Measurements from ENCODE around the gene GATAD2A.
"Not testable (repeated sequence)": the region's sequence is repeated elsewhere in the genome, so short reads cannot be mapped to it uniquely, and the experiment has no call there.

The GATAD2A gene

DNA sequence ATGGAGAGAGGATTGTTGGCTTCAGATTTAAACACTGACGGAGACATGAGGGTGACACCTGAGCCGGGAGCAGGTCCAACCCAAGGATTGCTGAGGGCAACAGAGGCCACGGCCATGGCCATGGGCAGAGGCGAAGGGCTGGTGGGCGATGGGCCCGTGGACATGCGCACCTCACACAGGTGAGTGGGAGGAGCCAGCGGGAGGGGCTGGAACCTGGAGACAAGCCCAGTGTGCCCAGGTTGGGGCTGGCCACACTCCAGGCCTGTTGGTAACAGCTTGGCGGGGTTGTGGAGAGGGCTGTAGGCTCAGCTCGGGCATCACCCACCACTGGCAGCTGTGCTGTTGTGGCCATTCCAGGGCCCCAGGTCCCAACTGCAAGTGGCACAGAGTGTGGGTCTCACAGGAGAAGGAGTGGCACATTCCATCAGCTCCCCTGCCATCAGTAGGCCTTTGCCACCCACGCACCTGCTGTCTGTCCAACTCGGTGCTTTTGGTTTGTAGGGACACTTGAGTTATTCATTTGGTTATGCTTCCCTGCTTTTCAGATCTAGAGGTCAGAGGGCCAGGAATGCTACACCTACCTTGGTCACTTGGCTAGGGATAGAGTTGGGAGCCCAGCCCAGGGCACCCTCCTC lies 60.1 kb downstream of the GATAD2A start:
- DNase-seq (ENCODE audit: low read depth in 2 of 2), result no peak

DNA sequence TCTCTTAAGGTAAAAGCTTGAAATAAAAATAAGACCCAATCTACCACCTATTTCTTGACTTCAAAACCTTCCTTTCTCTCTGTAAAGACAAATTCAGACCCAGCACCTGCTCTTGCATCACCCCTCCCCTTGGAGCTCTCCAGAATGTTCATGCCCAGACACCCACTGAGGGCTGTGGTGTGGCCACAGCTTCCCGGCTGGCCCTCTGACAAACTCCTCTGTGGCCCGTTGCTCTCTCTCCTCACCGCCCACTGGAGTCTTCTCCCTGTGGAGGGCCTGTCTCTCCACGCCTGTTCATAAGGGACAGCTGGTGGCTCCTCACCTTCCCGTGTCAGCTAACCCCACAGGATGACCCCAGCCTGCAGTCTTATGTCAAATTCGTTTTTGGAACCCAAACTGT lies 60.7 kb downstream of the GATAD2A start:
- no peak for DNase-seq (ENCODE audit: low read depth in 2 of 2)

DNA sequence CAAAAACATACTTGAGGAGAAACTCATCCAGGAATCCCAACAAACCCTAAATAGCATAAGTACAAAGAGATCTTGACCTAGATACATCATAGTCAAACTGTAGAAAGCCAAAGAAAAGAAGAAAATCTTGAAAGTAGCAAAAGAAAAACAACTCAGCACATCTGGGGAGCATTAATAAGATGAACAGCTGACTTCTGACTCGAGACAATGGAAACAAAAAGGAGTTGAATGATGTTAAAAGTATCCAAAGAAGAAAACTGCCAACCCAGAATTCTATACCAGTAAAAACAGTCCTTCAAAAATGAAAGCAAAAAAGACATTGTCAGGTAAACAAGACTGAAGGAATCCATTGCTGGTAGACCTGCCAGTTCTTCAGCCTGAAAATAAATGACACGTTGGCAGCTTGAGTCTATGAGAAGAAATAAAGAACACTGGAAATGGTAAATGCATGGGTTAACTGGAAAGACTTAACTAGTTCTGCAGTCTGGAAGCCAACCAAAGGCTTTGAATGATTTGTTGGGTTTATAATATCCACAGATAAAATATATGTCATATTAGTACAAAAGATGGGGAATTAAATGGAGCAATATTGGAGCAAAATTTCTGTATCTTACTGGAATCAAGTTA lies 63.1 kb downstream of the GATAD2A start:
- DNase-seq (ENCODE audit: low read depth in 2 of 2), result no peak

DNA sequence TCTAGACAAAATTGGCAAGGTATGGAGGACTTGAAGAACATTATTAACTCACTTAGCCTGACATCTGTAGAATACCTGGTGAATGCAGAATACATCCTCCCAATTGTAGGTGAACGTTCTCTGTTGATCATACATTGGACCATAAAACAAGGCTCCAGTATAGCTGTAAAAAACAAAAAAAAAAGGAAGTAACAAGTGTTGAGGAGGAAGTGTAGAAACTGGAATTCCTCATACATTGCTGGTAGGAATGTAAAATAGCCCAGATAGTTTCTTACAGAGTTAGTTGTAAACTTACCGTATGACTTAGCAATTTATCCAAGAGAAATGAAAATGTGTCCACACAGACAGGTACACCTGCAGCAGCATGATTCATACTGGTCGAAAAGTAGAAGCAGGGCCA lies 65.1 kb downstream of the GATAD2A start:
- no peak for DNase-seq (ENCODE audit: low read depth in 2 of 2)

DNA sequence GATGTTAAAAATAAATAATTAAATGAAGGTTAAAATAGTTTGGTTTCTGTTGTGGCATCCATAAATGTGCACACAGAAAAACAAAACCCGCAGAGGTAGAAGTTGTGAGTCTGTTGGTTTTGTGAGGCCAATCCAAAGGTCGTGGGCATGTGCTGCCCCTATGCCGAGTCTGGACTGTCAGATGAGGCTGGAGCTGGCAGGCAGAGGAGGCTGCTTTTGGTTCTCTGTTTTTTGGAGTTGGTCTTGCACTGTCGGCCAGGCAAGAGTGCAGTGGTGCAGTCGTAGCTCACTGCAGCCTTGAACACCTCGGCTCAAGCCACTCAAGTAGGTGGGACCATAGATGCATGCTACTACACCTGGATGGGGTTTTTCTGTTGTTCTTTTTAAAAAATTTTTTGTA lies 66.2 kb downstream of the GATAD2A start:
- DNase-seq (ENCODE audit: low read depth in 2 of 2), result no peak

DNA sequence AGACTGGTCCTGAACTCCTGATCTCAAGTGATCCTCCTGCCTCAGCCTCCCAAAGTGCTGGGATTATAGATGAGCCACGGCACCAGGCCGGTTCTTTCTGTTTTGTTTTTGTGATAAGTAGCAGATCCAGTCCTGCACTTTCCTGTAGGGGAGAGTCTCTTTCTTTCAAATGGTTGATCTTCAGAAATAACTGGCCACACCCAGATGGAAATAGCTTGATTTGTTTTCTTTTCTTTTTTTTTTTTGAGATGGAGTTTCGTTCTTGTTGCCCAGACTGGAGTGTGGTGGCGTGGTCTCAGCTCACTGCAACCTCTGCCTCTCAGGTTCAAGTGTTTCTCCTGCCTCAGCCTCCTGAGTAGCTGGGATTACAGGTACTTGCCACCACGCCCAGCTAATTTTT lies 66.6 kb downstream of the GATAD2A start:
- DNase-seq (ENCODE audit: low read depth in 2 of 2), result not testable (repeated sequence)

DNA sequence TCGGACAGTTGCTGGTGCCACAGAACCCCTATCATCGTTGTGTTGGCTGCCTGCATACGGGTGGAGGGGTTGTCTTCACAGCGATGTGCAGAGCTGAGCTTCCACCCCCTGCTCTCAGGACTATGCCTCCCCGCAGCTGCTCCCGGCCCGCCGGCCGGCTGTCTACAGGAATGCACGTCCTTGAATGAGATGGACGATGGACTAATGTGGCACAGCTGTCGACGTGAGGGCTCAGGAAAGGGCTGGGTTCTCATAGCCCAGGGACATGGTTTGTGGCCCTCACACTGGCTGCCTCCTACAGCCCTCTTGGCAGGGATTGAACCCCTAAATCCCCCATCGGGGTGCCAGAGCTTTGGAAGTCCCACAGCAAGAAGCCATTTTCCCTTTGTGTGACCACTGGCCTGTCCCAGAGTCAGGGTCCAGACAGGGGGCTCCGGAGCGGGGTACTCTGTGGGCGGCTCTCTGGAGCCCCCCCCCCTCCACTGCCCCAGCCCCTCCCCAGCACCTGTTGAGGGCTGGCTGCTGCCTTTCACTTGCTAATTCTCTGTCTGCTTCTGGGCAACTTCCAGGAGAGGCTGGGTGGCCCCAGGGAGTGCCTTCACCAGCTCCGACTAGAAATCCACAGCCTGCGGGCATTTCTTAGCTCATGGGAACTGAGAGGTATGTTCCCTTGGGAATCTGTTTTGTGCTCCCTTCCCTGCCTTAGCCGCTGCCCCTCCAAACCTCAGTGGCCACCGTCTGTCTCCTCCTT lies 69.7 kb downstream of the GATAD2A start:
- no peak for DNase-seq (ENCODE audit: low read depth in 2 of 2)

DNA sequence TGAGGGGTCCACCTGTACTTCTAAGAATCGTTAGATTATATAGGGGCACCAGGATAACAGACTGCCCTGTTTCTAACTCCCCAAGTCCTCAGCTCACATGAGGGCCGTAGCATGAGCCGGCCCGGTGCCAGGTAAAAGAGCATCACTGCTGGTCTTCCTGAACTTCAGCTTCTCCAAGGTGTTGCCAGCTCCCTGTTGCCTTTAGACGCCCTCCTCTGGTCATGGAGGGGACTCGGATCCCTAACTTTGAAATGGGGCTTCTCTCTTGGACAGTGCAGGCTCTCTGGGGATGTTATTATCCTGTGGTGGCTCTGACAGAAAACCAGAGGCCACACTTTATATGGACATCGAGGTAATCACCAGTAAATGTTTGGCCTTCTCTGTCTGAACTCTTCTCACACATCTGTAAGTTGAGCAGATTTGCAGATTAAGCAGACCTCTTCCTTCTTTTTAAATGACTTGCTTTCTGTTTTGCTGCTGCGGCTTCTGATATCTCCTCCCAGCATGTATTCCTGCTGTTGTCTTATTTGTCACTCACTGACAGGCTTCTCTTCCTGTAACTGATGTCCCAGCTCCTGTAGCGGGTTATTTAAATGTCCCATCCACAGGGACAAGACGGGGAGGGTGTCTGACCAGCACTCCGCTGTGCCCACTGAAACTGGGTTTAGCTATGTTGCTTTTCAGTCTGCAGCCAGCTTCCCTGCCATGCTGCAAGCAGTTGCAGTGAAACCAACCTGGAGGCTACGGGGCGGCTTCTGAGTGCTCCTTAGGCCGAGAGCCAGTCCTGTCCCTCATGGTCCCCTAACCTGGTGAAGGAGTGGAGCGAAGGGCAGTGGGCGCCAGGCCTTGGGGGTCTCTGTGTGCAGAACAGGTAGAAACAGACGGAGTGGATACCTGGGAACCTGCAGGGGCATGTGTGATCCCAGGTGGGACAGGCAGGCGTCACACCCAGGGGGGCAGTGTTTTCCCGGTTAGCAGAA lies 70.7 kb downstream of the GATAD2A start:
- DNase-seq (ENCODE audit: low read depth in 2 of 2), result no peak

DNA sequence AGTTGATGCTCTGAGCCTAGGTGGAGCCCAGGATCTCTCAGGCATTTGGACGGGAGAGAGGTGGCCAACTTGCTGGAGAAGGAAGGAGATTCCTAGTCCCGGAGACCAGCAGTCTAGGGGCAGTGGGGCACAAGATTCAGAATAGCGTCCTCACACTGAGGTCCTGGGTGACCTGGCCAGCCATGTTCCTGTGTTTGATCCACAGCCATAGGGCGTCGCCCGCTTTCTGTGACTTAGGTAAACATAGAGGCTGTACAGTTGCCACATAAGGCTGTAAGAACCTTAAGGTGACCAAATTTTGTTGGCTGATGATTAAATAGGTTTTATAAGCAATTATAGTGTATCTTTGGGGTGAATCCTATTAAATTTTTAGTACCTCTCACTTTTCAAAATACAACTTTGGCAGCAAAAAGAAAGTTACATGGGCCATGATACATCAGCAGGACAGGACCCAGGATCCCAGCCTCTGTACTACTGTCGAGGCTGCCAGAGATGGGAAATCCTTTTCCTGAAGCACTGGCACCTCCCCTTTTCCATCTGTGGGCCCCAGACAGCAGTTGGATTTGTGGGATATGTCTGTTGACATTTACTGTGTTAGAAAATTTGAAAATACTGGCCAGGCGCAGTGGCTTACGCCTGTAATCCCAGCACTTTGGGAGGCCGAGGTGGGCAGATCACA lies 72.4 kb downstream of the GATAD2A start:
- DNase-seq (ENCODE audit: low read depth in 2 of 2), result no peak

DNA sequence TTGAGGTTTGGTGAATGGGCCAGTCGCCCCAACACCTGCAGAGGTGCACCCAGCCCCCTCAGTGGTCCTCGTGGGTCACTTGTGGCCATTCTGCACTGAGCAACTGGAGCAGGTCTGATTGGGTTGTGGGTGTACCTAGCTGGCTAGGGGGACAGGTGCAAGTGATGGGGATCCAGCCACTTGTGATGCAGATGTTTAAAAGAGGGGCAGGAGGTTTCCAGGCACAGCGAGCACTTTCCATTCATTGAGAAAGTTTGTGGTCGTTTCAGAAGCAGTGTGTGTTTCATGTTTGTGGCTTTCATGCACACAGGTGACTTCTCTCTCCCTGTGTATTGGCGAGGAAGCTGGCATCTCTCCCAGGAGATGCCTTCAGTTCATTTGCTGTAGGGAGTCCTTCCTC lies 75.2 kb downstream of the GATAD2A start:
- DNase-seq (ENCODE audit: low read depth in 2 of 2), result no peak

DNA sequence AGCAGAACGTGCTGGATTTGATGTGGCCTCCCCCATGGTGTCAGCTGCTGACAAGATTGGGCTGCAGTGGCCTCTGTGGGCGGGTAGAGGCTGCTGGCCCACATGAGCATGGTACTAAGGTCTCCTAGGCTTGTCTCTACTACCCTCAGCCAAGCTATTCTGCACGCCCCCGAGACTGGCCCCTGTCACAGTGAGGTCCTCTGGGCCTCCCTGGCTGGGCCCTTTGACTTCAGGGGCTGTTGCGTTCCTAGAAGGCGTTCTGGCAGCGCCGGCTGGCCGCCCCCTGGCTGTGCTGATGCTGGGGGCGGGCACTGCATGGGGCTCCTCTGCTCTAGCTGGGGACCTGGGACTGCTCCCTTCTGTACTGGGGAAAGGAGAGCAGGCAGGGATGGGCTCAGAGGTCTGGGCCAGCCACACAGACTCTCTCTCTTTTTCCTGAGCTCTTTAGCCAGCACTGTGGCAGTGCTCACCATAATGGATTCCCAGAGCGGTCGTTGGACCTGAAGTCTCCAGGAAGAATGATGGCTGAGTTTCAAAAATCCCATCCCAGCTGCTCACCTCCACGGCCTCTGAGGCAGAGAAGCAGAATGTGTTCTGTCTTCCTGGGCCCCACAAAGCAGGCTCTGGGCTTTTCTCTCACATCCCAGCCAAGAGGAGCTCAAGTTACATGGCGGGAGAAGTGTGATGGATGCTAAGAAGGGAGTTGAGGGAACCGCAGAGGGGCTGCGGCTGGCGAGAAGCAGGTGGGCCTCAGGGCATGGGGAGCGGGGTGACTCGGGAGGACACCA lies 77.5 kb downstream of the GATAD2A start:
- no peak for DNase-seq (ENCODE audit: low read depth in 2 of 2)

DNA sequence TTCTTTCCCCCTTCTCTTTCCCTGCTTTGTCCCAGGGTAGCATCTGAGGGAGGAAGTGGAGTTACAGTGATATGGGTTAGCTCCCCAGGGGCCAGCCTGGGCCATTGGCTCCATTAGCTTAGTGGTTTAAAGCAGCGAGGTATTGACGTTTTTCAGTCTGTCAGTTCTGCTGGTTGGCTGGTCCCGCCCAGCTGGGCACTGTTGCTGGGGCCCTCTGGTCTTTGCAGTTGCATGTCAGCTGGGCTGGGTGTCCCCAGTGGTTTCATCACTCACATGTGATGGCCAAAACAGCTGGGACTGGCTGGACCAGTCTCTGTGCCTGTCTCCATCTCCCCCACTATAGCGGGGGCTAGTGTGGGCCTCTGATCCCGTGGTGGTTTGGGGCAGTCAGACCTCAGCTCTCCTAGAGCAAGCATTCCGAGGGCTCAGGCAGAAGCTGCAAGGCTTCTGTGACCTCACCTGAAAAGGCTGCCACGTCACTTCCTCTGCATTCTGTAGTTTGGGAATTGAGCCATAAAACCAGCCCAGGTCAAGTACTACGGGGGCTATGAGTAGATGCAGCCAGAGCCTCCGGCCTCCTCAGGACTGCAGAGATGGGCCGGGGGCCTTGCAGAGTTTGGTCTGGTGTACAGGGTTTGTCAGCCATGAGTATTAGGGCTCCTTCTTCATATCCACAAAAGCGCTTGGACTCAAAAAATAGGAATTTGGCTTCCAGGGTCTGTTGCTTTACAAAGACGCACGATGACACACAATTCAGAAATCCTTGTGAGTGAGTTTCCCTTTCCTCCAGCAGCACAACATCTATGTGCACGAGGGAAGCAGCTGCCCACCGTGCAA lies 79.9 kb downstream of the GATAD2A start:
- DNase-seq (ENCODE audit: low read depth in 2 of 2), result no peak

DNA sequence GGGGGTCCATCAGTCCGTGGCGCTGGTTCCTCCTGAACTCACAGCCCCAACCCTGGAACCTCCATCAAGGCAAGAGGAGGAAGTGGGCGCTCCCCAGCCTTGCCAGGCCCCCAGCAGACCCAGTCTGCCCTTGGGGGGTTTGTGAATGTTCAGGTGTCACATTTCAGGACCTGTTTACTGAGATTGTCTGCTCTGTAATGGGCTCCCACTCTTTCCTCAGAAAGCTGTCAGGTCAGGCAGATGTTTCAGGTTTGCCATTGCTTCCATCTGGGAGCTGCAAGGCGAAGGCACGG lies 80.5 kb downstream of the GATAD2A start:
- no peak for DNase-seq (ENCODE audit: low read depth in 2 of 2)

DNA sequence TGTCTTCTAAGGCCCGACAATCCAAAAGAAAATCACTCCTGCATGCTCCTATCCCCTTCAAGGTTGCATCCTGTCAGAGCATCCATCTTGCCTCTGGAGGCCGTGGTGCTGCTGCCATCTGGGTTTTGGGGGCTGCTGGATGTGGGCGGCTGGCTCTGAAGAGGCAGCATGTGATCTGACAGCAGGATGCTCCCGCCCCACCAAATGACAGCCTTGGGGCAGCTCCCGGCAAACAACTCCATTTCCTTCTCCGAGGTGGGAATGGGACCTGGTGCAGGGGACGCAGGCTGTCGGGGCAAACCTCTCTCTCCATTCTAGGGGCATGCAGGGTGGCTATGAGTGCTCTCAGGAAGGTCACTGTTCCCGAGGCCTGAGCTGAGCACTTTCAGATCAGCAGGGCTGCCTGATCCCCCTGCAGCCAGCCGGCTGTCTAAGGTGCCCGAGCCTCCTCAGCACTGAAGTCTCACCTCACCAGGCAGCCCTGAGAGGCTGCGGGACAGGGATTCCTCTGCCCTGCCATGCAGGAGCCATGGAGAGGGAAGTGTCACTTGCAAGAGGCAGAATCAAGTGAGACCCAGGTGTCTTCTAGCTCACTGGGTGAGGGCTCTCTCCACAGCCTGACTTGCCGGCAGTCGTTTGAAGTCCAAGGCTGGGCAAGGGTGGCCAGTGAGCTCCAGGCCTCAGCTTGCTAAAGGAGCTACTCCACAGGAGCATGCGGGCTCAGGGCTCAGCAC lies 81.0 kb downstream of the GATAD2A start:
- DNase-seq (ENCODE audit: low read depth in 2 of 2), result no peak

DNA sequence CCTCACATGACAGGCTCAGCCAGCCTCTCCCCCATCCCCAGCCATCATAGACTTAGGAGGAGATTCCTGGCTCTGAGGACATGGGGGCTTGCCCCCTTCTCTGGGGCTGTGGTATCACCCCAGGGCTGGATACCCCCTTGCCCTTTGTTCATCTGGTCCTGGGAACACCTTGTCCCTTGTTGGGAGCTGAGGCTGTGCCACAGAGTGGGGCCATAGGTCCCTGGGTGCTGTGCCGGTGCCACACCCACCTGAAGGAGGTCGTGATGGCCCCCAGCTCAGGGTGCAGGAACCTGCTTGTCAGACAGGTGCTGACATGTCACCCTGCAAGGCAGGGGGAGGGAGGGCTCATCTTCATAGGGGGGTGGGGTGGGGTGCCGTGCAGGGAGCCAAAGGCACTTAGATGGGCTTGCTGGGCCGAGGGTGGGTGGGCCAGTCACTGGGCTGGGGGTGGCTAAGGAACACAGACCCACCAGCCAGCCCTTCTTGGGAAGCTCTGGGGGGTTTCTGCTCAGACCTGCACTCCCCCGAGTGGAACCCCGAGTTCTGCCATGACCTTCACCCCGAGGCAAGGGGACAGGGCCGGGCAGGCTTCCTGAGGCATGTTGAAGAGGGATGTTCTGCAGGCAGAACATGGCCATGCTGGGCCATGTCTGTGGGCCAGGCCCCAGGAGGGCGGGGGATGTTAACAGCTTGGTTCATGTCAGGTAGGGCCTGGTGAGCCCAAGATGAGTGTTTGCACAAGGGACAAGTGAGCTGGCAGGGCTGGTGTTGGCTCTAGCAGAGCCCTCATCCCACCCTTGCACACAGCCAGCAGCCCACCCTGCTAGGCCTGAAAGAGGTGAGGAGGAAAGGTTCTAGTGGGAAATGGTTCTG lies 81.8 kb downstream of the GATAD2A start:
- DNase-seq (ENCODE audit: low read depth in 2 of 2), result no peak

DNA sequence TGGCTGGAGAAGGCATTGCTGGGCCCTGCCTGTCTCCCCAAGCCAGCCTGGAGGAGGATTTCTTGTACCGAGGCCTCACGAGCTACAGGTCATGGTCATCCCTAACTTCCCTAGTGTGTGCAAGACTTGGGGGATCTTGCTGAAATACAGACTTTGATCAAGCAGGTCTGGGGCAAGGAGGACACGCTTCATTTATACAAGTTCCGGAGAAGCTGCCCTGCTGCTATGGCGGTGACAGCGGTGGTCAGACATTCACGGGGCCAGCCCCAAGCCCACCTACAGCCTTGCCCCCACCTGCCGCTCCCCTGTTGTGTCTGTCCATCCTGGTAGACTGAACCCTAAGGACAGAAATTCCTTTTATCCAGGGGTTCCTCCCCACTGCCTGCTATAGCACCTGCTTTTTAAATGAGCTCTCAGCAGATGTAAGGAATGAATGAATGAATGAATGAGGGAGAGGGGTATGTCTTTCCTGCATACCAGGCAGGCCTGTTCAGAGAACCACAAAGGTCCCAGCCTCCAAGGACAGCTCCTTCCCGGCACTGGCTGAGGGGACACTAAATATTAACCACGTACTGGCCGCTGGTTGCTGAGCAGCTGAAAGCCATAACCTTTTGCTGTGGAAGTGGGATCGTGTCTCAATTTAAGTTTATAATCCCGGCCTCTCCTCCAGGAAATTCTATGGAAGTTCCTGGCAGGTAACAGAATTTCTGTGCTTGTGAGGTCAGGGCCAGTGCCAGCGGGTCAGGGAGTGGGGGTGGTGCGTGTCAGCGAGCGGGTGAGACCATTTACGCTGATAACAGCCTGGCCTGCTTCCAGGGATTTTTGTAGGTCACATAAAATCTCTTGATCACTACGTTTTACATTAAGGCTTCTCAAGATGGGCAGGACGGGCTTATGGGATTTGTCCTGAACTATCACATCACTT lies 82.7 kb downstream of the GATAD2A start:
- no peak for DNase-seq (ENCODE audit: low read depth in 2 of 2)
